HCT116 (cell line): Measurements from ENCODE around the gene FAM229B. TPM values are rescaled to one million over a fixed set of nuclear protein-coding genes. Genes with fewer than 3 reads are reported as not detected.

Source experiments
- ATAC-seq: fragments of 200-7000 bp; cut with Tn5 transposase; 2 replicates; pipeline ENCODE4 v1.9.1; 2020; ENCODE audit warnings: mild to moderate bottlenecking, moderate library complexity
- BruUV-seq: library from RNA; stranded (reverse); fragments of 400-500 nt; replicated peaks from 2 replicates; lab custom pipeline; 2021; lab: Mats Ljungman, UMichigan
- CTCF ChIA-PET: fragments of 300-600 bp; sonication (Branson Sonifier 250); formaldehyde crosslinking; loops from one replicate; lab custom pipeline; 2021; ENCODE audit warnings: antibody characterized with exemption; lab: Charles Lee
- POLR2A ChIA-PET: fragments of 300-600, 350-600 bp; sonication (Branson Sonifier 250); formaldehyde crosslinking; loops from one replicate; lab custom pipeline; 2021; ENCODE audit warnings: antibody characterized with exemption; lab: Charles Lee
- RAD21 ChIA-PET, 2 experiments: fragments of 300-600 bp; sonication (Branson Sonifier 250); formaldehyde crosslinking; loops; one replicate each; lab custom pipeline; 2023; ENCODE audit warnings: low total read pairs in 2 of 2; ENCODE audit not compliant: uncharacterized antibody in 2 of 2, unreplicated experiment in 2 of 2, low non-redundant PET in 1 of 2; lab: Charles Lee
- DNase-seq: peaks from one replicate; pipeline ENCODE4 v3.0.0-alpha.2; 2010; ENCODE audit warnings: low read depth, low spot score
- H2AFZ ChIP-seq: fragments of 200-600 bp; shearing (Covaris generic), sonication (generic); 2 replicates; pipeline ENCODE4 v1.6.1; 2017; ENCODE audit warnings: low read depth, mixed run types, mixed read lengths, antibody characterized with exemption, low read length; ENCODE audit not compliant: poor library complexity, severe bottlenecking
- H3K27ac ChIP-seq: 2 replicates; pipeline ENCODE4 v1.5.1; 2012; ENCODE audit warnings: low read depth, low read length
- H3K27me3 ChIP-seq: fragments of 200-600 bp; sonication (generic); 2 replicates; pipeline ENCODE4 v1.6.1; 2016; ENCODE audit warnings: mixed run types, low read length, mixed read lengths; ENCODE audit not compliant: insufficient read depth
- H3K36me3 ChIP-seq, 2 experiments: fragments of 200-500 bp in 1 of 2; fragments of 200-600 bp in 1 of 2; sonication (Bioruptor generic) in 1 of 2; sonication (generic) in 1 of 2; 2 replicates each; pipeline versions ENCODE4 v1.5.1 to v1.6.1; 2014 to 2016; ENCODE audit warnings: low read length in 2 of 2, inconsistent platforms in 1 of 2, mixed read lengths in 1 of 2, mixed run types in 1 of 2; ENCODE audit not compliant: insufficient read depth in 2 of 2, control insufficient read depth in 1 of 2
- H3K4me1 ChIP-seq, 2 experiments: fragments of 200-600 bp in 1 of 2; sonication (generic) in 1 of 2; 2 replicates each; pipeline versions ENCODE4 v1.5.1 to v1.6.1; 2012 to 2017; ENCODE audit warnings: low read length in 2 of 2, inconsistent platforms in 1 of 2, mild to moderate bottlenecking in 1 of 2, mixed read lengths in 1 of 2, mixed run types in 1 of 2, moderate library complexity in 1 of 2; ENCODE audit not compliant: insufficient read depth in 2 of 2, control insufficient read depth in 1 of 2
- H3K4me2 ChIP-seq: fragments of 200-600 bp; sonication (generic); 2 replicates; pipeline ENCODE4 v1.6.1; 2017; ENCODE audit warnings: mixed run types, low read length, mixed read lengths
- H3K4me3 ChIP-seq, 2 experiments: fragments of 200-600 bp in 1 of 2; sonication (generic) in 1 of 2; replicated peaks in 1 of 2; 2 replicates each; pipeline ENCODE4 v1.5.1; 2011 to 2016; ENCODE audit warnings: low read length in 2 of 2, control low read depth in 1 of 2, low read depth in 1 of 2, mild to moderate bottlenecking in 1 of 2, mixed read lengths in 1 of 2, mixed run types in 1 of 2
- H3K79me2 ChIP-seq: fragments of 200-600 bp; sonication (generic); 2 replicates; pipeline ENCODE4 v1.6.1; 2017; ENCODE audit warnings: mild to moderate bottlenecking, mixed run types, low read length, moderate library complexity, mixed read lengths; ENCODE audit not compliant: insufficient read depth
- H3K9ac ChIP-seq: fragments of 200-600 bp; sonication (generic); 2 replicates; pipeline ENCODE4 v1.6.1; 2016; ENCODE audit warnings: low read length, mixed read lengths
- H3K9me2 ChIP-seq: fragments of 200-600 bp; sonication (generic), shearing (Covaris generic); 2 replicates; pipeline ENCODE4 v1.6.1; 2017; ENCODE audit warnings: mixed run types, mild to moderate bottlenecking, moderate library complexity; ENCODE audit not compliant: insufficient read depth
- H3K9me3 ChIP-seq, 2 experiments: fragments of 200-500 bp in 1 of 2; fragments of 200-600 bp in 1 of 2; sonication (Bioruptor generic) in 1 of 2; sonication (generic) in 1 of 2; 2 replicates each; pipeline ENCODE4 v1.6.1; 2014 to 2017; ENCODE audit warnings: low read length in 2 of 2, mixed read lengths in 2 of 2, inconsistent platforms in 1 of 2, low read depth in 1 of 2, mild to moderate bottlenecking in 1 of 2, mixed run types in 1 of 2, moderate library complexity in 1 of 2; ENCODE audit not compliant: control insufficient read depth in 1 of 2, insufficient read depth in 1 of 2
- H4K20me1 ChIP-seq: fragments of 200-600 bp; sonication (generic), shearing (Covaris generic); 2 replicates; pipeline ENCODE4 v1.6.1; 2017; ENCODE audit warnings: mixed run types, mild to moderate bottlenecking, moderate library complexity; ENCODE audit not compliant: insufficient read depth
- CBX3 ChIP-seq: IDR thresholded peaks from 2 replicates; pipeline ENCODE4 v1.6.1; 2012; ENCODE audit warnings: low read depth
- CEBPB ChIP-seq: IDR thresholded peaks from 2 replicates; pipeline ENCODE4 v1.6.1; 2012; ENCODE audit warnings: low read depth
- ELF1 ChIP-seq: IDR thresholded peaks from 2 replicates; pipeline ENCODE4 v1.6.1; 2012; ENCODE audit warnings: low read depth, borderline replicate concordance
- EZH2 ChIP-seq: fragments of 200-600 bp; sonication (generic); IDR thresholded peaks from 2 replicates; pipeline ENCODE4 v1.6.1; 2017; ENCODE audit warnings: antibody characterized with exemption, mixed run types
- EZH2phosphoT487 ChIP-seq: fragments of 200-600 bp; IDR thresholded peaks from 2 replicates; pipeline ENCODE4 v1.6.1; 2018; ENCODE audit warnings: antibody characterized with exemption, borderline replicate concordance
- FOSL1 ChIP-seq: IDR thresholded peaks from 2 replicates; pipeline ENCODE4 v1.6.1; 2012; ENCODE audit warnings: low read depth
- JUND ChIP-seq: IDR thresholded peaks from 2 replicates; pipeline ENCODE4 v1.6.1; 2012
- POLR2A ChIP-seq: IDR thresholded peaks from 2 replicates; pipeline ENCODE4 v1.7.0; 2011; ENCODE audit warnings: borderline replicate concordance; ENCODE audit not compliant: insufficient read depth, insufficient read length; ENCODE audit errors: extremely low read depth
- REST ChIP-seq: IDR thresholded peaks from 2 replicates; pipeline ENCODE4 v1.6.1; 2012; ENCODE audit warnings: low read depth
- SIN3A ChIP-seq: IDR thresholded peaks from 2 replicates; pipeline ENCODE4 v1.6.1; 2012; ENCODE audit warnings: low read depth
- SP1 ChIP-seq: IDR thresholded peaks from 2 replicates; pipeline ENCODE4 v1.6.1; 2012; ENCODE audit warnings: low read depth
- SRF ChIP-seq: IDR thresholded peaks from 2 replicates; pipeline ENCODE4 v1.6.1; 2012; ENCODE audit warnings: low read depth
- YY1 ChIP-seq: IDR thresholded peaks from 2 replicates; pipeline ENCODE4 v1.6.1; 2011; ENCODE audit warnings: low read length, low read depth, moderate library complexity, mild to moderate bottlenecking; ENCODE audit not compliant: insufficient replicate concordance; ENCODE audit errors: extremely low read depth
- ZFX ChIP-seq: fragments of 450-650 bp; IDR thresholded peaks from 2 replicates; pipeline ENCODE4 v1.6.1; 2017
- ZNF274 ChIP-seq: fragments of 200-500 bp; sonication (Bioruptor generic); IDR thresholded peaks from 2 replicates; pipeline ENCODE4 v1.6.1; 2014; ENCODE audit warnings: mild to moderate bottlenecking, low read depth, low read length, inconsistent platforms
- intact Hi-C: fragments of 100-400 bp; cut with micrococcal nuclease; formaldehyde crosslinking; loops from 2 replicates; pipeline ENCODE4 v1.10.0; 2022
- total RNA-seq: library from RNA; stranded (reverse); gene quantifications from one replicate; pipeline ENCODE4 v1.2.1, GENCODE V29; 2021; ENCODE audit not compliant: unreplicated experiment
- TF ChIP-seq, protein P1 (sequence below), 3 experiments: fragments of 200-600 bp in 1 of 3; sonication (generic) in 1 of 3; IDR thresholded peaks in 2 of 3; conservative IDR thresholded peaks in 1 of 3; 2 replicates each; pipeline ENCODE4 v1.5.1; 2012 to 2017; ENCODE audit warnings: low read depth in 2 of 3, low read length in 2 of 3, antibody characterized with exemption in 1 of 3, borderline replicate concordance in 1 of 3, control low read depth in 1 of 3, mild to moderate bottlenecking in 1 of 3, mixed read lengths in 1 of 3, mixed run types in 1 of 3, moderate library complexity in 1 of 3; ENCODE audit not compliant: insufficient read depth in 1 of 3
- TF ChIP-seq, protein P2 (sequence below): IDR thresholded peaks from 2 replicates; pipeline ENCODE4 v1.6.1; 2012
- TF ChIP-seq, protein P3 (sequence below): IDR thresholded peaks from 2 replicates; pipeline ENCODE4 v1.6.1; 2012

Gene FAM229B
- total RNA-seq, 1 experiment from 2014 or later: 11.4 TPM

GRCh38 chr6:112049026-112049799 is 38.2 kb upstream of the FAM229B start:
- Histone ChIP-seq H3K9me2 (no peaks in the 10 kb centered on the region), H2AFZ (no peak overlapping the region), H3K9ac (no peak overlapping the region), H3K9me3 (no peaks in the 10 kb centered on the region), H3K4me3 (no peak overlapping the region), H3K79me2 (no peaks in the 10 kb centered on the region), H3K4me1 (no peaks in the 10 kb centered on the region), H3K27ac (no peak overlapping the region), H3K36me3 (no peaks in the 10 kb centered on the region), H3K27me3 (no peaks in the 10 kb centered on the region), H4K20me1 (no peaks in the 10 kb centered on the region), H3K4me2 (no peak overlapping the region)
- ChIA-PET POLR2A (no interaction called here), RAD21 (no interaction called here), CTCF (interaction anchor here (1.1 kb wide), 1 partner anchor 13 kb away, joined by 3 read pairs; no protein-coding TSS in a partner anchor)
- no TSS peak for BruUV-seq
- DNase-seq: no peak
- no peak for ATAC-seq
- intact Hi-C loops: no loop called here
- no peak for TF ChIP-seq JUND
- TF ChIP-seq REST: no peak
- TF ChIP-seq POLR2A: no peak
- no peak for TF ChIP-seq CEBPB
- TF ChIP-seq ZFX: no peak
- no peak for TF ChIP-seq SRF
- TF ChIP-seq YY1: no peak
- no peak for TF ChIP-seq SIN3A
- no peak for TF ChIP-seq ELF1
- TF ChIP-seq, protein P1, sequence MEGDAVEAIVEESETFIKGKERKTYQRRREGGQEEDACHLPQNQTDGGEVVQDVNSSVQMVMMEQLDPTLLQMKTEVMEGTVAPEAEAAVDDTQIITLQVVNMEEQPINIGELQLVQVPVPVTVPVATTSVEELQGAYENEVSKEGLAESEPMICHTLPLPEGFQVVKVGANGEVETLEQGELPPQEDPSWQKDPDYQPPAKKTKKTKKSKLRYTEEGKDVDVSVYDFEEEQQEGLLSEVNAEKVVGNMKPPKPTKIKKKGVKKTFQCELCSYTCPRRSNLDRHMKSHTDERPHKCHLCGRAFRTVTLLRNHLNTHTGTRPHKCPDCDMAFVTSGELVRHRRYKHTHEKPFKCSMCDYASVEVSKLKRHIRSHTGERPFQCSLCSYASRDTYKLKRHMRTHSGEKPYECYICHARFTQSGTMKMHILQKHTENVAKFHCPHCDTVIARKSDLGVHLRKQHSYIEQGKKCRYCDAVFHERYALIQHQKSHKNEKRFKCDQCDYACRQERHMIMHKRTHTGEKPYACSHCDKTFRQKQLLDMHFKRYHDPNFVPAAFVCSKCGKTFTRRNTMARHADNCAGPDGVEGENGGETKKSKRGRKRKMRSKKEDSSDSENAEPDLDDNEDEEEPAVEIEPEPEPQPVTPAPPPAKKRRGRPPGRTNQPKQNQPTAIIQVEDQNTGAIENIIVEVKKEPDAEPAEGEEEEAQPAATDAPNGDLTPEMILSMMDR (IDR thresholded peaks at IDR 0.05 in 2 of 3, conservative IDR thresholded peaks at IDR 0.05 in 1 of 3; ENCODE audit: borderline replicate concordance in 1 of 3, insufficient read depth in 1 of 3, low read depth in 2 of 3, low read length in 2 of 3): no peak
- no peak for TF ChIP-seq EZH2
- TF ChIP-seq FOSL1: no peak
- TF ChIP-seq, protein P2, sequence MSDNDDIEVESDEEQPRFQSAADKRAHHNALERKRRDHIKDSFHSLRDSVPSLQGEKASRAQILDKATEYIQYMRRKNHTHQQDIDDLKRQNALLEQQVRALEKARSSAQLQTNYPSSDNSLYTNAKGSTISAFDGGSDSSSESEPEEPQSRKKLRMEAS: no peak
- TF ChIP-seq SP1: no peak
- no peak for TF ChIP-seq EZH2phosphoT487
- TF ChIP-seq, protein P3, sequence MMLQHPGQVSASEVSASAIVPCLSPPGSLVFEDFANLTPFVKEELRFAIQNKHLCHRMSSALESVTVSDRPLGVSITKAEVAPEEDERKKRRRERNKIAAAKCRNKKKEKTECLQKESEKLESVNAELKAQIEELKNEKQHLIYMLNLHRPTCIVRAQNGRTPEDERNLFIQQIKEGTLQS: no peak
- TF ChIP-seq ZNF274: no peak
- TF ChIP-seq CBX3: no peak
